Right atrium auricular region (tissue), 2 donors: Measurements from ENCODE around the gene UBE2E3. TPM values are rescaled to one million over a fixed set of nuclear protein-coding genes. Genes with fewer than 3 reads are reported as not detected.
A peak's percentile ranks its signal among the peaks of the same experiment; 100 is the strongest.

Source experiments
- DNase-seq: peaks from one replicate; pipeline ENCODE4 v3.0.0-alpha.2; 2019; ENCODE audit warnings: low spot score
- H3K27ac ChIP-seq, 2 donors: fragments of 200-600 bp; sonication (generic); 1 replicate in 1 of 2; 2 replicates in 1 of 2; pipeline ENCODE4 v1.5.1; 2016 to 2019
- H3K27me3 ChIP-seq, 2 donors: fragments of 200-600 bp; sonication (generic); one replicate each; pipeline versions ENCODE4 v1.5.1 to v1.6.0; 2017 to 2019
- H3K36me3 ChIP-seq: fragments of 200-600 bp; sonication (generic); one replicate; pipeline ENCODE4 v1.5.1; 2016
- H3K4me1 ChIP-seq, 2 donors: fragments of 200-600 bp; sonication (generic); one replicate each; pipeline versions ENCODE4 v1.5.1 to v1.6.0; 2017 to 2019
- H3K4me3 ChIP-seq, 2 donors: fragments of 200-600 bp; sonication (generic); 1 replicate in 1 of 2; 2 replicates in 1 of 2; pipeline ENCODE4 v1.5.1; 2017 to 2019; ENCODE audit warnings: mild to moderate bottlenecking in 1 of 2, moderate library complexity in 1 of 2
- H3K9me3 ChIP-seq, 2 donors: fragments of 200-600 bp; sonication (generic); one replicate each; pipeline ENCODE4 v1.5.1; 2019
- CTCF ChIP-seq, 2 donors: fragments of 200-600 bp; sonication (generic); IDR thresholded peaks; one replicate each; pipeline ENCODE4 v1.5.1; 2019; ENCODE audit warnings: antibody characterized with exemption in 2 of 2
- total RNA-seq, 2 donors: library from RNA; depleted of rRNA; stranded (reverse); fragments of >200 nt; gene quantifications; one replicate each; pipeline ENCODE4 v1.1.0, GENCODE V29; 2016

Gene UBE2E3
- total RNA-seq, 2 donors from 2014 or later: 48.3 to 57.3 TPM

GRCh38 chr2:181104512-181105115, 124.2 kb downstream of the UBE2E3 start:
- peak; percentile 8 to 67 for TF ChIP-seq CTCF (IDR thresholded peaks at IDR 0.05)
- Histone ChIP-seq H3K27me3 (no peaks in the 10 kb centered on the region), H3K9me3 (no peaks in the 10 kb centered on the region), H3K4me3 (no peak overlapping the region), H3K27ac (no peak overlapping the region), H3K4me1 (no peaks in the 10 kb centered on the region), H3K36me3 (no peaks in the 10 kb centered on the region)
- no peak for DNase-seq

DNA sequence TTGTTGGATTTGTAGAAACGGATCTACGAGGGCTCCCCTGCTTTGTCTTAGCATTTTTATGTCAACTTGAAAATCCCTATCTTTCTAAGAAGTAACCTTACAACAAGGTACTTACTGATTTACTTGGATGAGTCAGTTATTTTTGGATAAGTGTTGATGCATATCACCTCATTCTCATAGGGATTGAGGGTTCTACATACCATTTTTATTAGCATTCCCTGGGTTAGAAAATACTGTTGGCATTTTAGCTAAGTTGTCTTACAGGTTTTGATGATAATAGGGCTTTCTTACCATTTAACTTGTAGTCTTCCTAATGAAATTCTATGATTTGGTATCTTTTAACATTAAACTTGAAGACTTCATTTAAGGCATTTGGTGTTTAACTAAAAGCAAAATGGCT, 125.2 kb downstream of the UBE2E3 start:
- TF ChIP-seq CTCF (IDR thresholded peaks at IDR 0.05): no peak
- no peak overlapping the region for H3K27ac ChIP-seq
- H3K9me3 ChIP-seq: no peaks in the 10 kb centered on the region
- DNase-seq: no peak
- no peaks in the 10 kb centered on the region for H3K36me3 ChIP-seq
- no peaks in the 10 kb centered on the region for H3K27me3 ChIP-seq
- no peaks in the 10 kb centered on the region for H3K4me1 ChIP-seq
- no peak overlapping the region for H3K4me3 ChIP-seq

DNA sequence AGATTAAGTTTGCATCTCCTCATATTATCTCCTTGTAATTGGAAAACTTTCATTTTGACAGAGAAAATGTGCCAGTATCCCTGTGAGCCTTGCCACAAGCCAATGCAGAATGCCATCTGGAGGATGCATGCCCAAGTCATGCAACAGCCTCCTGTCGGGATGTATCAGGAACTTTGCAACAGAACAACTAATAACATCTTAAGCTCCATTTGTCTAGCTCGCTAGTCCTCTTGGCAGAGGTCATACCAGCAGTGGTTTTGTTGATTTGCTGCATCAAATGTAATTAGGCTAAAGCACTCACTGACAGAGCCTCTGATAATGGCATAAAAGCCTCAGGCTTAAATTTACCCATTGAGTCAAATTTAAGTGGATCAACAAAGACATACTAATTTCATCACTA, 125.8 kb downstream of the UBE2E3 start:
- Histone ChIP-seq H3K4me1 (no peaks in the 10 kb centered on the region), H3K9me3 (no peaks in the 10 kb centered on the region), H3K36me3 (no peaks in the 10 kb centered on the region), H3K27me3 (no peaks in the 10 kb centered on the region), H3K27ac (no peak overlapping the region), H3K4me3 (no peak overlapping the region)
- no peak for DNase-seq
- TF ChIP-seq CTCF (IDR thresholded peaks at IDR 0.05): no peak

DNA sequence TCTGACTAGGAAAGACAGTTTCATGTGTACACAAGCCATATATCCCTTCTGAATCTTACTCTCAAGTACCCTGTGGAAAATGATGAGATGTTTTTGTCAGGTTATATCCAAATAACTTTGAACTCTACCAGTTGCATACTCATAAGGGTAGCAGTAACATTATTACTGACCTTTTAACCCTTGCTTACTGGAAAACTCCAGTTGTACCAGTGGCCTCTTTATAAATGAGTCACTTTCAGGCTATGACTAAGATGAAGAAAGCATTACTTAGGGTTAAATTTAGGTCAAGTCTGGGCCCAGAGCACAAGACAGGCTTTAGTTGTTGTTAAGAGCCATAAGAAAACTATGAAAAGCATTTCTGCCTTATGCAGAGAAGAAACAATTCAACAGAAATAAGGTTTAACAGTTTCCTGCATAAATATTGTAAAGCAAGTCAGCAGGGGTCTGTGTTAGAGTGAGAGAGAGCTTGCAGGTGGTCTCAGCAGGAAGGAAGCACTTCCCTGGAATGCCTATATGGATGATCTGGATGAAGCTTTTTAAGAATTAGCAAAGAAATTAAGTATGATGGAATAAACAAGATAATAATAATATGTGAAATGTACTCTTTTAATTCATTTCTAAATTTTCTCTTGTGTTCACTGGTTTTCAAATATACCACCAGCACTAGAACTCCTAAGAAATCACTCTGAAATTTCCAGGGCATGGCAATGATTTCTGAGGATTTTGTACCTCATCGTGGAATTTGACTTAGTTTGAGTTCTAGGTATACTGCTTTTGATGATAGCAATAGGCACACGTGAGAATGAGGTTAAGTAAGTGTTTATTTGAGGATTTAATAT, 126.6 kb downstream of the UBE2E3 start:
- no peaks in the 10 kb centered on the region for H3K9me3 ChIP-seq
- H3K4me1 ChIP-seq: no peaks in the 10 kb centered on the region
- H3K4me3 ChIP-seq: no peak overlapping the region
- H3K27ac ChIP-seq: no peak overlapping the region
- no peak for TF ChIP-seq CTCF (IDR thresholded peaks at IDR 0.05)
- no peaks in the 10 kb centered on the region for H3K27me3 ChIP-seq
- H3K36me3 ChIP-seq: no peaks in the 10 kb centered on the region
- no peak for DNase-seq

GRCh38 chr2:181107628-181107945, 127.2 kb downstream of the UBE2E3 start:
- TF ChIP-seq CTCF (IDR thresholded peaks at IDR 0.05): no peak
- Histone ChIP-seq H3K27ac (no peak overlapping the region), H3K27me3 (no peaks in the 10 kb centered on the region), H3K9me3 (no peaks in the 10 kb centered on the region), H3K4me3 (no peak overlapping the region), H3K36me3 (no peaks in the 10 kb centered on the region), H3K4me1 (no peaks in the 10 kb centered on the region)
- no peak for DNase-seq
